ENCODE data around the gene CDO1.

CDO1 gene

DNA sequence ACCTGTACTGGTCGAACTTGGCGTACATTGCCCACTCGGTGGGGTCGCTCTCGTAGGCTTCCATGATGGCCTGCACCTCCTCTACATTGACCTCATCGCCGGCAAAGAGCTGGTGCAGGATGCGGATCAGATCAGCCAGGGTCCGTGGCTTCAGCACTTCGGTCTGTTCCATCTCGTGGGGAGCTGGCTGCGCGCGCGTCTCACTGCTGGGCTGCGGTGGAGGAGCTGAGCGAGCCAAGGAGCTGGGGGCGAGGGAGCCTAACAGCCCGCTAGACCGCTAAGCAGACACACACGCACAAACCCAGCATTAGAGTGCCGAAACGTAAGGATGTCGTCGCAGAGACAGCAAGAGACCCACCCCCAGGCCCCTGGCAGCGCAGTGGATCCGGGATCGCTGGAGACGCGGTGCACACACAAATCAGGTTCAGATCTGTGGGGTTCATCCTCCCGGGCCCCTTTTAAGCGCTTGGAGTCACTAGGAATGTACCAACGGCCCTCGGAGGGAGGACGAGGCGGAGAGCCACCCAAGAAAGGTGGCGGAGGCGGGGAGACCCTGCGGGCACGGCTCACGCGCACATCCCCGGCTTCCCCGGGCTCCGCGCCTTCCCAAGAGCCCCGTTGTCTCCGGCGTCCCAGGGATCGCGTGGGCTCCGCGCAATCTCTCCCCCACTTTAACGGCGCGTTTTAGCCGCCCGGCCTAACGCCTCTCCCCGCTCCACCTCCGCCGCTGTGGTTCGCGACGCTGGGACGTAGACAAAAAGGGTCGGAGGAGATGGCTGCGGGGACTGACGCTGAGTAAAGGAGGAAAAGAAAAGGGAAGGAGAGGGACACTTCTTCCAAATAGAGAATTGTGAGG is at the start of gene CDO1:
Gene CDO1, minus strand, starts transcription at position 434 of the 856 bp plus-strand sequence. Its CDS starts 262 bp downstream, at position 172.
- no peak within 1 kb of the TSS for H3K27ac ChIP-seq (ENCODE audit: low read depth, low read length)
- H3K36me3 ChIP-seq (ENCODE audit: control insufficient read depth in 1 of 2, insufficient read depth in 2 of 2, low read length in 2 of 2) = no peaks in the 10 kb centered on the region
- H3K27me3 ChIP-seq (ENCODE audit: control insufficient read depth in 1 of 2, insufficient read depth in 2 of 2, low read length in 2 of 2) = peaks cover 28 to 52% of the 10 kb centered on the region in 2 donors
- peak within 1 kb of the TSS; percentile 48 to 60 for H3K4me3 ChIP-seq (ENCODE audit: low read depth in 1 of 2, low read length in 2 of 2)
- H3K9me3 ChIP-seq (ENCODE audit: control insufficient read depth in 1 of 2, low read length in 2 of 2) = no peaks in the 10 kb centered on the region
- no peak within 1 kb of the TSS for H3K9ac ChIP-seq (ENCODE audit: low read depth in 1 of 2, low read length in 2 of 2)
- peaks cover 4% of the 10 kb centered on the region in 2 donors for H3K4me1 ChIP-seq (ENCODE audit: control insufficient read depth in 1 of 2, insufficient read depth in 2 of 2, low read length in 2 of 2)

DNA sequence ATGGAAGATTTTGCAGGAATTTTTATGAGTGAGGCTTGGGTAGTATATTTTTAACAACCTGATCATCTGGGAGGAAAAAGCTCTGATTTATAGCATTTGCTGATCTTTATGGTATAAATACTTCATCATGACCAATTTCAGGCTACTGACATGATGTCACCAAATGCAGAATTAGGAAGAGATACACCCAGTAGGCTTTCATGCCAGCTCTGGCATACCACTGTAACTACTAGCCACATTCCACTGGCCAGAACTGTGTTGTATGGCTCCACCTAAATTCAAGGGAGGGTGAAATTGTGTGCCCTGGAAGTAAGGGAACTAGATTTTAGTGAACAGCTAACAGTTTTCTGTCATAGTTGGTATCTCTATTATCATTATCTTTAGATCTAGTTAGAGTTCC is 42.9 kb upstream of the CDO1 start:
- Histone ChIP-seq H3K36me3 (ENCODE audit: control insufficient read depth in 1 of 2, insufficient read depth in 2 of 2, low read length in 2 of 2) (no peaks in the 10 kb centered on the region), H3K27ac (ENCODE audit: low read depth, low read length) (no peak overlapping the region), H3K9me3 (ENCODE audit: control insufficient read depth in 1 of 2, low read length in 2 of 2) (peaks cover 0 to 4% of the 10 kb centered on the region in 2 donors), H3K4me1 (ENCODE audit: control insufficient read depth in 1 of 2, insufficient read depth in 2 of 2, low read length in 2 of 2) (peaks cover 17 to 19% of the 10 kb centered on the region in 2 donors), H3K4me3 (ENCODE audit: low read depth in 1 of 2, low read length in 2 of 2) (no peak overlapping the region), H3K27me3 (ENCODE audit: control insufficient read depth in 1 of 2, insufficient read depth in 2 of 2, low read length in 2 of 2) (no peaks in the 10 kb centered on the region), H3K9ac (ENCODE audit: low read depth in 1 of 2, low read length in 2 of 2) (no peak overlapping the region)

DNA sequence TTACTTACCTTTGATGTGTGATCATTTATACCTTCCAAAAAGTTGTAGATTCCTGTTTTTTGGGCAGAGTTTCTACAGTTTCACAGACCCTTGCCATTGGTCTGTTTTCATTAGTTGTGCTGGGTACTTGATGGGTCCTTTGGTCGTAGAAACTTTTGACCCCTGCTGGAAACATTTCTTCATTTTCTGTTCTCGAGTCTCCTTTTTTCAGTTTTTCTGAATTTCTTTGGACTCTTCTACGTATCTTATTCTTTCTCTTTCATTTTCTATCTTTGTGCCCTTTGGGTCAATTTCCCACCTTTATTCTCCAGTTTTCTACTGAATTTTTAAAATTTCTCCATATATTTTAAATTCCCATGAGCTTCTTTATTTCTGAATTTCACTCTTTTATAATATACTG is 41.9 kb upstream of the CDO1 start:
- Histone ChIP-seq H3K9ac (ENCODE audit: low read depth in 1 of 2, low read length in 2 of 2) (no peak overlapping the region), H3K4me3 (ENCODE audit: low read depth in 1 of 2, low read length in 2 of 2) (no peak overlapping the region), H3K9me3 (ENCODE audit: control insufficient read depth in 1 of 2, low read length in 2 of 2) (peaks cover 0 to under 1% of the 10 kb centered on the region in 2 donors), H3K36me3 (ENCODE audit: control insufficient read depth in 1 of 2, insufficient read depth in 2 of 2, low read length in 2 of 2) (no peaks in the 10 kb centered on the region), H3K27ac (ENCODE audit: low read depth, low read length) (no peak overlapping the region), H3K27me3 (ENCODE audit: control insufficient read depth in 1 of 2, insufficient read depth in 2 of 2, low read length in 2 of 2) (no peaks in the 10 kb centered on the region), H3K4me1 (ENCODE audit: control insufficient read depth in 1 of 2, insufficient read depth in 2 of 2, low read length in 2 of 2) (peaks cover 17 to 19% of the 10 kb centered on the region in 2 donors)

DNA sequence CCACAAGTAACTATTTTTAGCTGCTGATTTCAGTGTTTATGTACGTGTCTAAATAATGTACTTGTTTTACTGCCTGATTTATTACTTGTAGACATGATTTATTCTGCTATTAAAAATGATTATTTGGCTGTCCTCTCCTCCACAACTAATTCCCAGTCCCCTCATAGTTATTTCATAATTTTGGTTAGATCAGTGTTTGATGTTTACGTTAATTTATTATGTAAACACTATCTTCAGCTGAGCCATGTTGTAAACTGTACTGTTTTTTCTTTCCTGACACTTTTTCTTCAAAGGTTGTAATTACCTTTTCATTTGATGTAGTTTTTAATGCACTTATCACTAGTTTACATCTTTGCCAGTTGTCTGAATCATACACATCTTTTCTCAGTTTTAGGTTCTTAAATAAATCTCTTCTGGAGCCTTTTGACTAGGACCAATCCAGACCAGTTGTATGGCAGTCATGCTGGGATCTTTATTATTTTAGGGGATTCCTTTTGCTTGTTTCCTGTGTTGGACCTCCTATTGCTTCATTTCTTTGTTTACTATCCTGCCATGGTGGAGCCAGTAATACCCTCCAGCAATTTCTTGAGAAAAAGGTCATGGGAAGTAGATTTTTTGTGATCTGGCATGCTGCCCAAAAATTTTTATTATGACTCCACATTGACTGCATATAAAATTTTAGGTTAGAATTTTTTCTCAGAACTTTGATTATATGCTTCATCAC is 41.3 kb upstream of the CDO1 start:
- peaks cover 17 to 19% of the 10 kb centered on the region in 2 donors for H3K4me1 ChIP-seq (ENCODE audit: control insufficient read depth in 1 of 2, insufficient read depth in 2 of 2, low read length in 2 of 2)

DNA sequence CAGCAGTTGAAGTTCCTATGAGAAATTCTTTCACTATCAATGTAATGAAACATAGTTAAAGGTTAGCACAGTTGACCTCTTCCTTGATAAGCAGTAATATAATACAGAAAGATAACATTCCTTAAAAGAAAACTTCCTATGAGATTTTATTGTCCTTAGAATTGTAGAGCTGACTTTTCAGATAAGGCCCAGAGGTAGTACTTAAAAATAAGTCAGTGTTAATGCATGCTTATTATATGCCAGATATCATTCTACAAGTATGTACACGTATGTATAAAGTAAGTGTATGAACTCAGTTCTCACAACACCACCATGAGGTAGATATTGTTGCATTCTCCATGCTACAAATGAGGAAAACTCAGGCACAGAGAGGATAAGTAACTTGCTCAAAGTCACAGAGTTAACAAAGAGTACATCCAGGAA is 40.6 kb upstream of the CDO1 start:
- Histone ChIP-seq H3K9ac (ENCODE audit: low read depth in 1 of 2, low read length in 2 of 2) (no peak overlapping the region), H3K27me3 (ENCODE audit: control insufficient read depth in 1 of 2, insufficient read depth in 2 of 2, low read length in 2 of 2) (no peaks in the 10 kb centered on the region), H3K27ac (ENCODE audit: low read depth, low read length) (no peak overlapping the region), H3K4me1 (ENCODE audit: control insufficient read depth in 1 of 2, insufficient read depth in 2 of 2, low read length in 2 of 2) (peaks cover 17 to 19% of the 10 kb centered on the region in 2 donors), H3K36me3 (ENCODE audit: control insufficient read depth in 1 of 2, insufficient read depth in 2 of 2, low read length in 2 of 2) (no peaks in the 10 kb centered on the region), H3K4me3 (ENCODE audit: low read depth in 1 of 2, low read length in 2 of 2) (no peak overlapping the region), H3K9me3 (ENCODE audit: control insufficient read depth in 1 of 2, low read length in 2 of 2) (no peaks in the 10 kb centered on the region)

More for the DNA sequence above, 41.3 kb upstream of the CDO1 start:
- Histone ChIP-seq H3K27ac (ENCODE audit: low read depth, low read length) (no peak overlapping the region), H3K9ac (ENCODE audit: low read depth in 1 of 2, low read length in 2 of 2) (no peak overlapping the region), H3K4me3 (ENCODE audit: low read depth in 1 of 2, low read length in 2 of 2) (no peak overlapping the region), H3K27me3 (ENCODE audit: control insufficient read depth in 1 of 2, insufficient read depth in 2 of 2, low read length in 2 of 2) (no peaks in the 10 kb centered on the region), H3K36me3 (ENCODE audit: control insufficient read depth in 1 of 2, insufficient read depth in 2 of 2, low read length in 2 of 2) (no peaks in the 10 kb centered on the region), H3K9me3 (ENCODE audit: control insufficient read depth in 1 of 2, low read length in 2 of 2) (no peaks in the 10 kb centered on the region)

GRCh38 chr5:115855959-115856358 is 39.5 kb upstream of the CDO1 start:
- no peak overlapping the region for H3K9ac ChIP-seq (ENCODE audit: low read depth in 1 of 2, low read length in 2 of 2)
- H3K4me1 ChIP-seq (ENCODE audit: control insufficient read depth in 1 of 2, insufficient read depth in 2 of 2, low read length in 2 of 2) = peaks cover 22 to 24% of the 10 kb centered on the region in 2 donors
- no peaks in the 10 kb centered on the region for H3K27me3 ChIP-seq (ENCODE audit: control insufficient read depth in 1 of 2, insufficient read depth in 2 of 2, low read length in 2 of 2)
- no peak overlapping the region for H3K27ac ChIP-seq (ENCODE audit: low read depth, low read length)
- no peaks in the 10 kb centered on the region for H3K9me3 ChIP-seq (ENCODE audit: control insufficient read depth in 1 of 2, low read length in 2 of 2)
- no peaks in the 10 kb centered on the region for H3K36me3 ChIP-seq (ENCODE audit: control insufficient read depth in 1 of 2, insufficient read depth in 2 of 2, low read length in 2 of 2)
- no peak overlapping the region for H3K4me3 ChIP-seq (ENCODE audit: low read depth in 1 of 2, low read length in 2 of 2)

DNA sequence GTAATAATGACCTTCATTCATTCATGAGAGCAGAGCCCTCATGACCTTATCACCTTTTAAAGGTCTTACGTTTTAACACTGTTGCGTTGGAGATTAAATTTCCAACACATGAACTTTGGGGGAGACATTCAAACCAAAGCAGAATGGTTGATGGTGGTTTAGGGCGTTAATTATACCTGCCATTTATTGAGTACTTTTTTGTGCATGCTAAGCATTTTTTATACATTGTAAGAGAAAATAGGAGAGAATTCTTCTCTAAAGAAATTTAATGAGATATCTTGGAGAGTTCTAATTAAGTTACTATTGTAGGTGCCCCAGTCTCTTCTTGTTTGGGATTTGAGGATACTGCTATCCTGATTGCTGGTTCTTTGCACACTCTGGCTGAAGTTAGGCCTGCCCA is 37.7 kb upstream of the CDO1 start:
- Histone ChIP-seq H3K27ac (ENCODE audit: low read depth, low read length) (no peak overlapping the region), H3K9me3 (ENCODE audit: control insufficient read depth in 1 of 2, low read length in 2 of 2) (no peaks in the 10 kb centered on the region), H3K4me1 (ENCODE audit: control insufficient read depth in 1 of 2, insufficient read depth in 2 of 2, low read length in 2 of 2) (peaks cover 34% of the 10 kb centered on the region in 2 donors), H3K4me3 (ENCODE audit: low read depth in 1 of 2, low read length in 2 of 2) (no peak overlapping the region), H3K36me3 (ENCODE audit: control insufficient read depth in 1 of 2, insufficient read depth in 2 of 2, low read length in 2 of 2) (no peaks in the 10 kb centered on the region), H3K27me3 (ENCODE audit: control insufficient read depth in 1 of 2, insufficient read depth in 2 of 2, low read length in 2 of 2) (no peaks in the 10 kb centered on the region), H3K9ac (ENCODE audit: low read depth in 1 of 2, low read length in 2 of 2) (no peak overlapping the region)

GRCh38 chr5:115850744-115851416 is 34.4 kb upstream of the CDO1 start:
- no peak overlapping the region for H3K4me3 ChIP-seq (ENCODE audit: low read depth in 1 of 2, low read length in 2 of 2)
- no peak overlapping the region for H3K27ac ChIP-seq (ENCODE audit: low read depth, low read length)
- no peaks in the 10 kb centered on the region for H3K27me3 ChIP-seq (ENCODE audit: control insufficient read depth in 1 of 2, insufficient read depth in 2 of 2, low read length in 2 of 2)
- H3K9ac ChIP-seq (ENCODE audit: low read depth in 1 of 2, low read length in 2 of 2) = no peak overlapping the region
- H3K9me3 ChIP-seq (ENCODE audit: control insufficient read depth in 1 of 2, low read length in 2 of 2) = no peaks in the 10 kb centered on the region
- H3K36me3 ChIP-seq (ENCODE audit: control insufficient read depth in 1 of 2, insufficient read depth in 2 of 2, low read length in 2 of 2) = no peaks in the 10 kb centered on the region
- H3K4me1 ChIP-seq (ENCODE audit: control insufficient read depth in 1 of 2, insufficient read depth in 2 of 2, low read length in 2 of 2) = peaks cover 21 to 25% of the 10 kb centered on the region in 2 donors

DNA sequence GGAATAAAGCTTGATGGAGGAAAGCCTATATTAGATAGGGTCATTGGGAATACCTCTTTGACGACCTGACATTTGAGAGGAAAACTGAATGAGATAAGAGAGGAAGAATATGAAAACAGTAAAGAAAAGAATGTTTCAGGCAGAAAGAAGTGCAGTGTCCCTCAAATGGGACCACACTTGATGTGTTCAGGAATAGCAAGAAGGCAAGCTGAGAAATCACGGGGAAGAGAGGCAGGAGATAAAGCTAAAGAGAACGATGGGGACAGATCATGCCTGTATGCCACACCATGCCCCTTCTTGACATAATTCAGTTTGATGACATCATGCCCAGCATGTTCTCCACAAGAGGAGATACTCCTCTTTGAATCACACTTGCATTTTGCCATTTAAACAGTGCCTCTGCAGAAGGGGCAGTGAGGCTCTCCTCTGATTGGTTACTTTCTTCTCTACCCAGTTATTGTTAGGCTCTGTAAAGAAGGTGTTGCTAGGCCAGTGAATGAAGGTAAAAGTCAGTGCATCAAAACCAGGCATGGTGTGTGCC is 32.9 kb upstream of the CDO1 start:
- H3K9me3 ChIP-seq (ENCODE audit: control insufficient read depth in 1 of 2, low read length in 2 of 2) = no peaks in the 10 kb centered on the region
- H3K9ac ChIP-seq (ENCODE audit: low read depth in 1 of 2, low read length in 2 of 2) = no peak overlapping the region
- no peak overlapping the region for H3K4me3 ChIP-seq (ENCODE audit: low read depth in 1 of 2, low read length in 2 of 2)
- peaks cover 26 to 28% of the 10 kb centered on the region in 2 donors for H3K4me1 ChIP-seq (ENCODE audit: control insufficient read depth in 1 of 2, insufficient read depth in 2 of 2, low read length in 2 of 2)
- no peak overlapping the region for H3K27ac ChIP-seq (ENCODE audit: low read depth, low read length)
- H3K36me3 ChIP-seq (ENCODE audit: control insufficient read depth in 1 of 2, insufficient read depth in 2 of 2, low read length in 2 of 2) = no peaks in the 10 kb centered on the region
- no peaks in the 10 kb centered on the region for H3K27me3 ChIP-seq (ENCODE audit: control insufficient read depth in 1 of 2, insufficient read depth in 2 of 2, low read length in 2 of 2)
